Hypothalamus (tissue), 51 donors: ENCODE results near the gene RAB11FIP4.

Experiments used
- DNase-seq, 51 donors: peaks; one replicate each; lab custom pipeline; 2025; lab: John Stamatoyannopoulos, UW

Gene RAB11FIP4

GRCh38 chr17:31575043-31575442 lies 183.6 kb downstream of the RAB11FIP4 start:
- no peak for DNase-seq

DNA sequence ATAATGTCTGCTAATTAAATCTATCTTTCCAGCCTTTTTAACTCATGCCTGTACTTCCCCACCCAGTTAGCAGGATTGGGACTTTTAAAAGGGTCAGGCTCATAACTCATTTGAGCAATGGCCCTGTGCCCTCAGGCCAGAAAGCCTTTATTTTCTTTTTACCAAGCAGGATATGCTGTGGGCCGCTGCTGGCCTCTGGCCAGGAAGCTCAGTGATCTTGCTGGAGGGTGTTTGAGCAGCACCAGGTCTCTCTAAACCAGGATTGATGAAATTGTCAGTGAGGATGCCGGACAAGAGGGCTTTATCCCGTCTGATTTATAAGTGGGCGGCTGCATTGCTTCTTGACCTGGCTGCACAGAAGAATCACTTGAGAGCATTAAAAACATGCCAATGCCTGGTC lies 187.8 kb downstream of the RAB11FIP4 start:
- DNase-seq, result no peak

DNA sequence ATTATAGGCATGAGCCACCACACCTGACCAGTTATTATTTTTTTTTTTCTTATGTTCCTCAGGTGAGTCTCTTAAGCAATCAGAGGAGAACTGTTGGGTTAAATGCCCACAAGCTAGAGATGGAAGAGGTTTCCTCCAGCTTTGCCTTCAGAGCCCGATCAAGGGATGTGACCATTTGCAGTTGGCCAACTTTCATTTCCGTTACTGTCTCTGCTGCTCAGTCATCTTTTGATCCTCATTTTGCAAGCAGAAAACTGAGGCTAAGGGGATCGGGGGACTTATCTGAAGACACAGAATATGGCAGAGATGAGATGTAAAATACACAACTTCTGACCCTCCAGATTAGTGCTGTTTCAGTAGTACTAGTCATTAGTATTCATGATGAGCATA lies 188.8 kb downstream of the RAB11FIP4 start:
- DNase-seq, result no peak

GRCh38 chr17:31580706-31581490 lies 189.4 kb downstream of the RAB11FIP4 start:
- peak in 48 of 51 donors; percentile 12 to 85 (median 58) for DNase-seq

- DNase-seq, result peak in 8 of 51 donors; percentile 41 to 75 (median 60)
Observed at GRCh38 chr17:31581491-31581890, 190.0 kb downstream of the RAB11FIP4 start.

DNA sequence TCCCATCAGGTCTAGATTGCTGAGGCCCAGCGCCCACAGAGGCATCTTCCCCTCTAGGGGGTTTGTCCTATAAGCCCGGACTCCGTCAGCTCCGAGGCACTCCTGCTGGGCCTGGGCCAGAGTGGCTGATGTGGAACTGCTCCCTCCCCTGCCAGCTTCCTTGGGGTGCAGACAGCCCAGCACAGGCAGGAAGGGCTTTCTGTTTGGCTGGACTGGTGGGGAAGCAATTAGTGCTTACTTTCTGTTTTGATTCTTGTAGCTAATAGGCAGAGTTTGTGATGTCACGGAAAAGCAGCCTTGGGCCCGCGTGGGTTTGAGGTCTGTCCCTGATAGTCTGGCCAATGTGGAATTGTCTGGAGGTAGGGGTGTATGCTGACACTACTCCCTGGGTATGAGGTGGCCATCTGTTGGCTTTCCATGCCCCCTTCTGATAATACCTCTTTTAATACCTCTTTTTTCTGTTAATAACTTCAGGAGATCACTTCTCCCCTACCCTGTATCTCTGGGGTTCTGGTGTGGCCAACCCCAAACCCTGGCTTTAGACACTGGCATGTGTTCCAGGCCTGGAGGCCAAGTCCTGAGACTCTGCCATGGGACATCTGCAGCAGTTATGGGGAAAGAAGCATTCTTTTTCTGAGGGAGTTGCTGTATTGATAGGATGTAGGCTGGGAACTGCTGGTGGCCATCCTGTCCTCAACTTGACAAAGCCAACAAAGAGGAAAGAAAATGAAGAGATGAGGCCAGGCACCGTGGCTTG lies 190.9 kb downstream of the RAB11FIP4 start:
- peak in 29 of 51 donors; percentile 9 to 54 (median 26) for DNase-seq

GRCh38 chr17:31583772-31584356 lies 192.4 kb downstream of the RAB11FIP4 start:
- DNase-seq, result no peak

DNA sequence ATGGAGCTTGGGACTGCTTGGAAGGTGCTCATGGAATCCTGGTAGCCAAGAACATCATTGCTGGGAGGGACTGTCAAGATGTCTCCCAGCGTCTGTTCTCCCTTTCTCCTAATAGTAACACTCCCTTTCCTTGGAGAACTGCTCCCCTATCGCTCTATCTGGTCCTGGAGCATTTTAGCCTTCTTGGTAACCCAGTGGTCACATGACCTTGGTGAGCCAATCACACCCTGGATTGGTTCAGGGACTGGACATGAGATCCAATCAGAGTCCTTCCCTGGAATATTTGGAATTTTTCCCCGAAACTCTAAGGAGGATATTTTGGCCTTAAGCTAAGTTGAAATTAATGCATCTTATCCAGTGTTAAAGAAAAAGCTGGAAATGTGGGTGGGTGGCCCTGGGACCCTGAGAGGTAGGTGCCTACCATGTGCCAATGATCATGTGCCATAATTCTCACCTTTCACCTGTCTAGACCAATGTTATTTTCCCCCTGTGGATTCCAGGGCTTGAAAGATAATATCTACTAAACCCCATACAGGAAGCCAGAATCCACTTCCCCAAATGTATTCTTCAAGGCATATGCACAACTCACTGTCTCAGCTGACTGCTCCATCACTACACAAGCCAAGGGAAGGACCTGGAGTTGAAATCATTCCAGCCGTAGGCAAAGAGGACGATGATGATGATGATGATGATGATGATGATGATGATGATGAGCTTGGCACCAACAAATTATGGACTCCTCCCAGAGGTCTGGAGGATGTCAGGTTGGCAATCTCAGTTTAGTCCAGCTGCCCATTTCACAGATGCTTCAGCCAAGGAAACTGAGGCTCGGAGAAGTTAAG lies 193.2 kb downstream of the RAB11FIP4 start:
- DNase-seq, result no peak

DNA sequence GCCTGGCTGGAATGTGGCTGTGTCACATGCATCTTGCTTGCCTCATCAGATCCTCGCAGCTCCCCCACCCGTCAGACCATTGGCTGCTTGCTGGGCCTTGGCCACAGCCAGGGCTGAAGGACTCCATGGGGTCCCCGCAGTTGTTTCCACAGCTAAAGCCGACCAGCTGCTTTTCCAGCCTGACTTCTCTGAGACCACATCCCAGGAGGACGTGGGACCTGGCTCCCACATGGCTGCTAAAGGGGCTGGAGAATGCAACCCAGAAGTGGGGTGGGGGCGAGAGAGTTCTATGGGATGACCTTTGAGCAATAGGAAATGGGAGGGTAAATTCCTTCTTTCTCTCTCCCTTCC lies 193.8 kb downstream of the RAB11FIP4 start:
- DNase-seq, result no peak

GRCh38 chr17:31586946-31587345 lies 195.5 kb downstream of the RAB11FIP4 start:
- DNase-seq, result no peak

- no peak for DNase-seq
Observed at GRCh38 chr17:31587462-31587861, 196.0 kb downstream of the RAB11FIP4 start.
